HepG2 (cell line): ENCODE data around the gene EMC9. TPM values are rescaled to one million over a fixed set of nuclear protein-coding genes. Genes with fewer than 3 reads are reported as not detected.
A peak's percentile ranks its signal among the peaks of the same experiment; 100 is the strongest.

Experiments
- ATAD3A ChIP-seq: sonication (generic); formaldehyde crosslinking; IDR thresholded peaks from 2 replicates; pipeline ENCODE4 v1.4.0; 2020; ENCODE audit warnings: missing genetic modification reagents
- ATF7 ChIP-seq, 2 experiments: fragments of 450-650 bp in 1 of 2; sonication (generic) in 1 of 2; formaldehyde crosslinking in 1 of 2; IDR thresholded peaks; 2 replicates each; pipeline versions ENCODE4 v1.4.0 to v1.6.1; 2016 to 2020; ENCODE audit warnings: antibody characterized with exemption in 1 of 2, mild to moderate bottlenecking in 1 of 2, missing genetic modification reagents in 1 of 2
- CREB1 ChIP-seq, 2 experiments: fragments of 450-650 bp in 1 of 2; IDR thresholded peaks; 2 replicates each; pipeline ENCODE4 v1.6.1; 2016 to 2017; ENCODE audit warnings: control low read depth in 1 of 2, mild to moderate bottlenecking in 1 of 2, missing compliant biosample characterization in 1 of 2, missing genetic modification characterization in 1 of 2
- GRHL1 ChIP-seq: sonication (generic); formaldehyde crosslinking; conservative IDR thresholded peaks from 2 replicates; pipeline ENCODE4 v1.8.0; 2022; ENCODE audit warnings: missing genetic modification reagents
- IRF1 ChIP-seq: sonication (generic); formaldehyde crosslinking; IDR thresholded peaks from 2 replicates; pipeline ENCODE4 v1.4.0; 2020; ENCODE audit warnings: low read depth, mild to moderate bottlenecking, missing genetic modification reagents
- JUND ChIP-seq: sonication (generic); formaldehyde crosslinking; IDR thresholded peaks from 2 replicates; pipeline ENCODE4 v1.8.0; 2022; ENCODE audit warnings: mild to moderate bottlenecking, missing genetic modification reagents
- NFKB2 ChIP-seq: sonication (generic); formaldehyde crosslinking; IDR thresholded peaks from 2 replicates; pipeline ENCODE4 v1.4.0; 2020; ENCODE audit warnings: missing genetic modification reagents, borderline replicate concordance
- NR2F1 ChIP-seq, 2 experiments: fragments of 450-650 bp in 1 of 2; formaldehyde crosslinking in 1 of 2; IDR thresholded peaks; 2 replicates each; pipeline versions ENCODE4 v1.5.0 to v1.6.1; 2016 to 2020; ENCODE audit warnings: mild to moderate bottlenecking in 1 of 2, missing compliant biosample characterization in 1 of 2, missing genetic modification reagents in 1 of 2, moderate library complexity in 1 of 2
- RELA ChIP-seq: sonication (generic); formaldehyde crosslinking; IDR thresholded peaks from 2 replicates; pipeline ENCODE4 v1.4.0; 2020; ENCODE audit warnings: missing genetic modification reagents
- RFX1 ChIP-seq: fragments of 450-650 bp; IDR thresholded peaks from 2 replicates; pipeline ENCODE4 v1.6.1; 2017
- RXRB ChIP-seq: IDR thresholded peaks from 2 replicates; pipeline ENCODE4 v1.6.1; 2016; ENCODE audit warnings: borderline replicate concordance, missing genetic modification reagents, missing compliant biosample characterization
- SP1 ChIP-seq, 2 experiments: fragments of 450-650 bp in 1 of 2; sonication (generic) in 1 of 2; formaldehyde crosslinking in 1 of 2; IDR thresholded peaks; 2 replicates each; pipeline versions ENCODE4 v1.4.0 to v1.6.1; 2016 to 2020; ENCODE audit warnings: missing genetic modification reagents in 1 of 2
- TMF1 ChIP-seq: sonication (generic); formaldehyde crosslinking; IDR thresholded peaks from 2 replicates; pipeline ENCODE4 v1.8.1; 2022; ENCODE audit warnings: low read depth, missing genetic modification reagents
- ZIK1 ChIP-seq: sonication (generic); formaldehyde crosslinking; IDR thresholded peaks from 2 replicates; pipeline ENCODE4 v1.5.0; 2020; ENCODE audit warnings: mild to moderate bottlenecking, low read depth, missing genetic modification reagents, borderline replicate concordance
- ZKSCAN8 ChIP-seq: IDR thresholded peaks from 2 replicates; pipeline ENCODE4 v1.6.1; 2016; ENCODE audit warnings: borderline replicate concordance, missing genetic modification reagents, missing compliant biosample characterization
- ZNF143 ChIP-seq: sonication (generic); formaldehyde crosslinking; IDR thresholded peaks from 2 replicates; pipeline ENCODE4 v1.4.0; 2020; ENCODE audit warnings: missing genetic modification reagents
- ZNF280D ChIP-seq: sonication (generic); formaldehyde crosslinking; IDR thresholded peaks from 2 replicates; pipeline ENCODE4 v1.5.1; 2020; ENCODE audit warnings: mild to moderate bottlenecking, missing genetic modification reagents
- ZNF503 ChIP-seq: sonication (generic); formaldehyde crosslinking; IDR thresholded peaks from 2 replicates; pipeline ENCODE4 v1.4.0; 2020; ENCODE audit warnings: missing genetic modification reagents
- ZNF543 ChIP-seq: sonication (generic); formaldehyde crosslinking; IDR thresholded peaks from 2 replicates; pipeline ENCODE4 v1.4.0; 2020; ENCODE audit warnings: mild to moderate bottlenecking, missing genetic modification reagents
- ZNF576 ChIP-seq: sonication (generic); formaldehyde crosslinking; IDR thresholded peaks from 2 replicates; pipeline ENCODE4 v1.4.0; 2020; ENCODE audit warnings: mild to moderate bottlenecking, missing genetic modification reagents
- polyA plus RNA-seq, 8 experiments: library from polyadenylated mRNA; depleted of rRNA in 3 of 8; stranded (reverse) in 7 of 8; unstranded in 1 of 8; fragments of >200 nt; fragmentation: Illumina TruSeq in 4 of 8; extraction: Trizol in 4 of 8; gene quantifications; 2 replicates each; pipeline versions ENCODE4 v1.2.1 to v1.2.3, GENCODE V29; 2011 to 2016; ENCODE audit warnings: low read depth in 4 of 8, missing spikeins in 1 of 8, mixed read lengths in 1 of 8; ENCODE audit not compliant: insufficient read depth in 1 of 8
- total RNA-seq, 5 experiments: library from RNA; depleted of rRNA; stranded (reverse); fragments of >200 nt; fragmentation: Illumina TruSeq; extraction: Trizol; gene quantifications; 2 replicates each; pipeline ENCODE4 v1.2.3, GENCODE V29; 2016; ENCODE audit warnings: low read depth in 1 of 5

Gene EMC9
- total and polyA plus RNA-seq, 2 of the 13 experiments (the other 11 are each of a cell fraction or from before 2014, with no cell fraction given), result 60.5 to 78.7 TPM

- TF ChIP-seq ZNF143 (CRISPR knock-in tag), result peak; percentile 80
- TF ChIP-seq ZKSCAN8 (CRISPR knock-in tag), result peak; percentile 98
- TF ChIP-seq ATF7 (IDR thresholded peaks at IDR 0.05), result no peak
- TF ChIP-seq ATF7 (CRISPR knock-in tag; IDR thresholded peaks at IDR 0.05), result peak; percentile 42
- TF ChIP-seq RELA (CRISPR knock-in tag), result peak; percentile 95
- TF ChIP-seq CREB1 (IDR thresholded peaks at IDR 0.05), result peak; percentile 87
- TF ChIP-seq CREB1 (CRISPR knock-in tag; IDR thresholded peaks at IDR 0.05), result no peak
- TF ChIP-seq ZNF543 (CRISPR knock-in tag), result peak; percentile 93
- peak; percentile 99 for TF ChIP-seq RFX1
- TF ChIP-seq RXRB (CRISPR knock-in tag), result peak; percentile 97
- peak; percentile 85 for TF ChIP-seq IRF1 (CRISPR knock-in tag)
- TF ChIP-seq TMF1 (CRISPR knock-in tag), result peak; percentile 95
- peak in 1 of 2 experiments; percentile 43; a peak in 1 of 4 replicates for TF ChIP-seq NR2F1 (CRISPR knock-in tag; IDR thresholded peaks at IDR 0.05)
- peak; percentile 91; the same call in 1 of the 2 replicates for TF ChIP-seq ATAD3A (CRISPR knock-in tag)
- peak; percentile 93; the same call in 1 of the 2 replicates for TF ChIP-seq ZIK1 (CRISPR knock-in tag)
- TF ChIP-seq ZNF280D, result peak; percentile 96
- TF ChIP-seq ZNF576, result peak; percentile 92
- no peak for TF ChIP-seq GRHL1 (CRISPR knock-in tag)
- TF ChIP-seq NFKB2, result peak; percentile 94
- no peak for TF ChIP-seq SP1 (IDR thresholded peaks at IDR 0.05)
- TF ChIP-seq SP1 (CRISPR knock-in tag; IDR thresholded peaks at IDR 0.05), result peak; percentile 99
- peak; percentile 96 for TF ChIP-seq ZNF503 (CRISPR knock-in tag)
- TF ChIP-seq JUND, result peak; percentile 84; the same call in 1 of the 2 replicates
These were observed 47.1 kb upstream of the EMC9 start, which contains the start of gene IPO4 (continued) for GRCh38 chr14:24188251-24189058.
